GM04504 (cell line): ENCODE results near the gene RAB40AL.

Source experiments
- DNase-seq: peaks from one replicate; pipeline ENCODE4 v3.0.0-alpha.2; 2012; ENCODE audit warnings: low read depth

RAB40AL gene

DNA sequence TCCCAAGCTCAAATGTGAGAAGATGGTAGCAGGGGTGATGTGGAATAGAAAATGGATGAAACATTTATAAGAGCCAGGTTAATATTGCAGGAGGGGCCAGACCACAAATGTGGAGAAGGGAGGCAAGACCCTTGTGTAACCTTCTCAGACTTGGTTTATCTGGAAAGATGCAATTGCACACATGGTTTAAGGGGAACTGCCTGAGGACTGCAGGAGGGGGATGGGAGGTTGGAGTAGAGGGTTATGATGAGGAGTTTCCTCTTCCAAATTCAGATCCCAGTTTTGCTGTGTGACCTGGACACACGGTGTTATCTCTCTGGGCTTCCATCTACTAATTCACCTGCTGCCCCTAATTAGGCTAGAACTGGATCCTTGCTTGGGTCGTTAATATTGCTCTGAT is 46.1 kb downstream of the RAB40AL start:
- DNase-seq: no peak

DNA sequence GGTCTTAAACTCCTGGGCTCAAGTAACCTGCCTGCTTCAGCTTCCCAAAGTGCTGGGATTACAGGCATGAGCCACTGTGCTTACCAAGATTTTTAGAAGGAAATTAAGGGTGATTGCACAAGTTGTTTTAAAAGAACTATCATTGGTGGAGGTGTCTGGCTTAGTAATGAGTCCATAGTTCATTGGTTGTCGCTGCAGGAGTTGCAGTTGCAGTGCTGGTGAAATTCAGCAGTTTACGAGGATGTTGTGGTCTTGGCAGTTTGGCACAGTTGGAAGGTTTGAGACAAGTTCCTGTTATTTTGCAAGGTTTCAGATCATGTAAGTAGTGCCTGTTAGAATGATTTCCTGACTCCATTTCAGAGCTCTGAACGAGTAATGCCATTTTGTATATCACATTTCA is 48.1 kb downstream of the RAB40AL start:
- DNase-seq: no peak
